ENCODE results near the gene VSTM2A. TPM values are rescaled to one million over a fixed set of nuclear protein-coding genes. Genes with fewer than 3 reads are reported as not detected.

Gene VSTM2A
- total RNA-seq, 3 donors from 2014 or later (not counting 1 experiment from before 2014, with no cell fraction given) = not detected

GRCh38 chr7:54563329-54563916, 21.2 kb downstream of the VSTM2A start:
- TF ChIP-seq, protein P1, sequence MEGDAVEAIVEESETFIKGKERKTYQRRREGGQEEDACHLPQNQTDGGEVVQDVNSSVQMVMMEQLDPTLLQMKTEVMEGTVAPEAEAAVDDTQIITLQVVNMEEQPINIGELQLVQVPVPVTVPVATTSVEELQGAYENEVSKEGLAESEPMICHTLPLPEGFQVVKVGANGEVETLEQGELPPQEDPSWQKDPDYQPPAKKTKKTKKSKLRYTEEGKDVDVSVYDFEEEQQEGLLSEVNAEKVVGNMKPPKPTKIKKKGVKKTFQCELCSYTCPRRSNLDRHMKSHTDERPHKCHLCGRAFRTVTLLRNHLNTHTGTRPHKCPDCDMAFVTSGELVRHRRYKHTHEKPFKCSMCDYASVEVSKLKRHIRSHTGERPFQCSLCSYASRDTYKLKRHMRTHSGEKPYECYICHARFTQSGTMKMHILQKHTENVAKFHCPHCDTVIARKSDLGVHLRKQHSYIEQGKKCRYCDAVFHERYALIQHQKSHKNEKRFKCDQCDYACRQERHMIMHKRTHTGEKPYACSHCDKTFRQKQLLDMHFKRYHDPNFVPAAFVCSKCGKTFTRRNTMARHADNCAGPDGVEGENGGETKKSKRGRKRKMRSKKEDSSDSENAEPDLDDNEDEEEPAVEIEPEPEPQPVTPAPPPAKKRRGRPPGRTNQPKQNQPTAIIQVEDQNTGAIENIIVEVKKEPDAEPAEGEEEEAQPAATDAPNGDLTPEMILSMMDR (IDR thresholded peaks at IDR 0.05) = no peak
- H3K27ac Mint-ChIP-seq = no peak overlapping the region
- H3K9me3 ChIP-seq (ENCODE audit: control insufficient read depth, insufficient read depth, low read length) = no peaks in the 10 kb centered on the region
- ATAC-seq = no peak
- intact Hi-C loops (cut with micrococcal nuclease) = no loop called here
- no peaks in the 10 kb centered on the region for H3K4me1 ChIP-seq (ENCODE audit: control insufficient read depth, insufficient read depth, low read length)
- H3K9me3 Mint-ChIP-seq = peaks cover 0 to 3% of the 10 kb centered on the region in 2 donors
- no peaks in the 10 kb centered on the region for H3K27me3 ChIP-seq (ENCODE audit: control insufficient read depth, insufficient read depth, low read length)
- no peaks in the 10 kb centered on the region for H3K27me3 Mint-ChIP-seq (ENCODE audit: low read depth in 2 of 2)
- no peak overlapping the region for H3K27ac ChIP-seq (ENCODE audit: low read length)
- H3K36me3 ChIP-seq (ENCODE audit: control insufficient read depth, insufficient read depth, low read length) = no peaks in the 10 kb centered on the region
- no peaks in the 10 kb centered on the region for H3K4me1 Mint-ChIP-seq
- no peaks in the 10 kb centered on the region for H3K36me3 Mint-ChIP-seq
- WGBS (ENCODE audit: insufficient coverage) = 84% methylated on average over 4 of the region's 5 CpGs
- H3K4me3 ChIP-seq (ENCODE audit: low read length) = no peak overlapping the region
- H3K4me3 Mint-ChIP-seq = no peak overlapping the region
- DNase-seq = no peak

- Mint-ChIP-seq H3K9me3 (peaks cover 0 to 2% of the 10 kb centered on the region in 2 donors), H3K27ac (no peak overlapping the region), H3K4me3 (no peak overlapping the region), H3K36me3 (no peaks in the 10 kb centered on the region), H3K4me1 (no peaks in the 10 kb centered on the region), H3K27me3 (ENCODE audit: low read depth in 2 of 2) (no peaks in the 10 kb centered on the region)
- Histone ChIP-seq H3K4me3 (ENCODE audit: low read length) (no peak overlapping the region), H3K4me1 (ENCODE audit: control insufficient read depth, insufficient read depth, low read length) (no peaks in the 10 kb centered on the region), H3K36me3 (ENCODE audit: control insufficient read depth, insufficient read depth, low read length) (no peaks in the 10 kb centered on the region), H3K9me3 (ENCODE audit: control insufficient read depth, insufficient read depth, low read length) (no peaks in the 10 kb centered on the region), H3K27ac (ENCODE audit: low read length) (no peak overlapping the region), H3K27me3 (ENCODE audit: control insufficient read depth, insufficient read depth, low read length) (no peaks in the 10 kb centered on the region)
- no peak for ATAC-seq
- 84% methylated on average over 7 of the region's 7 CpGs for WGBS (ENCODE audit: insufficient coverage)
- no peak for DNase-seq
- intact Hi-C loops (cut with micrococcal nuclease) = no loop called here
- TF ChIP-seq, protein P1 (IDR thresholded peaks at IDR 0.05) = no peak
Measured at GRCh38 chr7:54565432-54565831, 23.3 kb downstream of the VSTM2A start.

GRCh38 chr7:54581511-54581910, 39.3 kb downstream of the VSTM2A start:
- intact Hi-C loops (cut with micrococcal nuclease) = no loop called here
- DNase-seq (no peak), ATAC-seq (no peak)
- Mint-ChIP-seq H3K9me3 (peaks cover 9 to 19% of the 10 kb centered on the region in 2 donors), H3K36me3 (no peaks in the 10 kb centered on the region), H3K4me1 (no peaks in the 10 kb centered on the region), H3K4me3 (no peak overlapping the region), H3K27me3 (ENCODE audit: low read depth in 2 of 2) (no peaks in the 10 kb centered on the region), H3K27ac (no peak overlapping the region)
- 80% methylated on average over 2 of the region's 2 CpGs for WGBS (ENCODE audit: insufficient coverage)
- no peak overlapping the region for H3K4me3 ChIP-seq (ENCODE audit: low read length)
- TF ChIP-seq, protein P1 (IDR thresholded peaks at IDR 0.05) = no peak
- no peak overlapping the region for H3K27ac ChIP-seq (ENCODE audit: low read length)
- H3K36me3 ChIP-seq (ENCODE audit: control insufficient read depth, insufficient read depth, low read length) = no peaks in the 10 kb centered on the region
- H3K27me3 ChIP-seq (ENCODE audit: control insufficient read depth, insufficient read depth, low read length) = no peaks in the 10 kb centered on the region
- H3K9me3 ChIP-seq (ENCODE audit: control insufficient read depth, insufficient read depth, low read length) = no peaks in the 10 kb centered on the region
- no peaks in the 10 kb centered on the region for H3K4me1 ChIP-seq (ENCODE audit: control insufficient read depth, insufficient read depth, low read length)
